Central memory CD8-positive, alpha-beta T cell (primary cell): ENCODE results near the gene CCDC194.
"Not testable (repeated sequence)": the region's sequence is repeated elsewhere in the genome, so short reads cannot be mapped to it uniquely, and the experiment has no call there.

ENCODE experiments used
- ATAC-seq: fragments of 150-1000 bp; cut with Tn5 transposase; replicated peaks from 2 replicates; pipeline ENCODE4 v1.10.0; 2022; ENCODE audit warnings: mild to moderate bottlenecking, moderate FRiP score, moderate number of reproducible peaks; ENCODE audit not compliant: poor library complexity, severe bottlenecking; ENCODE audit errors: extremely low read depth
- DNase-seq, 2 donors: peaks; one replicate each; pipeline ENCODE4 v3.0.0; 2021; ENCODE audit warnings: low spot score in 2 of 2
- H3K27ac Mint-ChIP-seq: one replicate; pipeline ENCODE4 v1.8.0; 2022; ENCODE audit warnings: low read depth, mild to moderate bottlenecking, moderate library complexity, mixed read lengths
- H3K27me3 Mint-ChIP-seq: one replicate; pipeline ENCODE4 v1.8.0; 2022; ENCODE audit warnings: mixed read lengths
- H3K36me3 Mint-ChIP-seq: one replicate; pipeline ENCODE4 v1.8.0; 2022; ENCODE audit warnings: mild to moderate bottlenecking, moderate library complexity, mixed read lengths; ENCODE audit not compliant: insufficient read depth
- H3K4me1 Mint-ChIP-seq: one replicate; pipeline ENCODE4 v1.8.0; 2022; ENCODE audit warnings: mixed read lengths
- H3K4me3 Mint-ChIP-seq: one replicate; pipeline ENCODE4 v1.8.0; 2022; ENCODE audit warnings: mild to moderate bottlenecking, moderate library complexity, mixed read lengths
- H3K9me3 Mint-ChIP-seq: one replicate; pipeline ENCODE4 v1.8.0; 2022; ENCODE audit warnings: mixed read lengths

Gene CCDC194

GRCh38 chr19:17379221-17379631 is 14.8 kb downstream of the CCDC194 start:
- Mint-ChIP-seq H3K4me1 (no peaks in the 10 kb centered on the region), H3K4me3 (no peak overlapping the region), H3K27ac (no peak overlapping the region), H3K27me3 (peaks cover 25% of the 10 kb centered on the region), H3K36me3 (no peaks in the 10 kb centered on the region), H3K9me3 (no peaks in the 10 kb centered on the region)
- ATAC-seq (no peak), DNase-seq (no peak)

- H3K27ac Mint-ChIP-seq, result no peak overlapping the region
- no peak overlapping the region for H3K4me3 Mint-ChIP-seq
- no peaks in the 10 kb centered on the region for H3K4me1 Mint-ChIP-seq
- no peaks in the 10 kb centered on the region for H3K36me3 Mint-ChIP-seq
- DNase-seq (no peak), ATAC-seq (no peak)
- H3K27me3 Mint-ChIP-seq, result peaks cover 25% of the 10 kb centered on the region
- H3K9me3 Mint-ChIP-seq, result no peaks in the 10 kb centered on the region
These were observed 15.7 kb downstream of the CCDC194 start for GRCh38 chr19:17378271-17378670.

GRCh38 chr19:17376935-17377600 is 16.9 kb downstream of the CCDC194 start, which contains the start of gene PLVAP:
TSS of gene PLVAP (minus strand) at chr19:17377342. CDS start at chr19:17377288, 54 bp downstream.
- Mint-ChIP-seq H3K27me3 (peaks cover 25% of the 10 kb centered on the region), H3K36me3 (no peaks in the 10 kb centered on the region), H3K27ac (no peak within 1 kb of the TSS), H3K4me3 (no peak within 1 kb of the TSS), H3K9me3 (no peaks in the 10 kb centered on the region), H3K4me1 (no peaks in the 10 kb centered on the region)
- DNase-seq (no peak), ATAC-seq (no peak)

- peak; percentile 32 for ATAC-seq
- H3K4me1 Mint-ChIP-seq, result peaks cover 5% of the 10 kb centered on the region
- no peaks in the 10 kb centered on the region for H3K9me3 Mint-ChIP-seq
- no peak for DNase-seq
- no peak overlapping the region for H3K27ac Mint-ChIP-seq
- H3K4me3 Mint-ChIP-seq, result no peak overlapping the region
- H3K36me3 Mint-ChIP-seq, result no peaks in the 10 kb centered on the region
- peaks cover 27% of the 10 kb centered on the region for H3K27me3 Mint-ChIP-seq
These were observed 23.9 kb downstream of the CCDC194 start for GRCh38 chr19:17370026-17370587.

- H3K4me3 Mint-ChIP-seq, result no peak overlapping the region
- H3K27me3 Mint-ChIP-seq, result peaks cover 27% of the 10 kb centered on the region
- H3K27ac Mint-ChIP-seq, result no peak overlapping the region
These were observed 28.6 kb downstream of the CCDC194 start for GRCh38 chr19:17365361-17365760.

GRCh38 chr19:17363852-17364605 is 30.0 kb downstream of the CCDC194 start:
- H3K4me3 Mint-ChIP-seq, DNase-seq, ATAC-seq, H3K9me3 Mint-ChIP-seq, H3K27ac Mint-ChIP-seq, H3K4me1 Mint-ChIP-seq, H3K36me3 Mint-ChIP-seq: not testable (repeated sequence)
- H3K27me3 Mint-ChIP-seq, result peaks cover 22% of the 10 kb centered on the region

More at GRCh38 chr19:17365361-17365760, 28.6 kb downstream of the CCDC194 start:
- no peaks in the 10 kb centered on the region for H3K9me3 Mint-ChIP-seq
- H3K4me1 Mint-ChIP-seq, result peaks cover 4% of the 10 kb centered on the region
- DNase-seq (no peak), ATAC-seq (no peak)
- peaks cover 1% of the 10 kb centered on the region for H3K36me3 Mint-ChIP-seq

- Mint-ChIP-seq H3K4me3 (no peak overlapping the region), H3K4me1 (no peaks in the 10 kb centered on the region), H3K36me3 (peaks cover 1% of the 10 kb centered on the region), H3K9me3 (no peaks in the 10 kb centered on the region), H3K27me3 (peaks cover 4% of the 10 kb centered on the region), H3K27ac (no peak overlapping the region)
- no peak for DNase-seq
- no peak for ATAC-seq
These were observed 33.8 kb downstream of the CCDC194 start for GRCh38 chr19:17359905-17360800.

GRCh38 chr19:17358395-17358794 is 35.6 kb downstream of the CCDC194 start:
- H3K27me3 Mint-ChIP-seq, result peaks cover 7% of the 10 kb centered on the region
- H3K9me3 Mint-ChIP-seq, result no peaks in the 10 kb centered on the region
- peaks cover 2% of the 10 kb centered on the region for H3K36me3 Mint-ChIP-seq
- no peak overlapping the region for H3K27ac Mint-ChIP-seq
- DNase-seq (no peak), ATAC-seq (no peak)
- no peak overlapping the region for H3K4me3 Mint-ChIP-seq
- H3K4me1 Mint-ChIP-seq, result no peaks in the 10 kb centered on the region

- ATAC-seq, result no peak
- H3K9me3 Mint-ChIP-seq, result no peaks in the 10 kb centered on the region
- H3K36me3 Mint-ChIP-seq, result peaks cover 2% of the 10 kb centered on the region
- no peak overlapping the region for H3K27ac Mint-ChIP-seq
- no peak overlapping the region for H3K4me3 Mint-ChIP-seq
- no peak for DNase-seq
- no peaks in the 10 kb centered on the region for H3K4me1 Mint-ChIP-seq
- peaks cover 14% of the 10 kb centered on the region for H3K27me3 Mint-ChIP-seq
These were observed 36.3 kb downstream of the CCDC194 start for GRCh38 chr19:17357724-17358123.

GRCh38 chr19:17357078-17357666 is 36.8 kb downstream of the CCDC194 start:
- H3K27me3 Mint-ChIP-seq, result peaks cover 17% of the 10 kb centered on the region
- no peak overlapping the region for H3K27ac Mint-ChIP-seq
- no peak overlapping the region for H3K4me3 Mint-ChIP-seq
- DNase-seq, result no peak
- no peak for ATAC-seq
- H3K4me1 Mint-ChIP-seq, result no peaks in the 10 kb centered on the region
- H3K9me3 Mint-ChIP-seq, result no peaks in the 10 kb centered on the region
- peaks cover 2% of the 10 kb centered on the region for H3K36me3 Mint-ChIP-seq

- DNase-seq (no peak), ATAC-seq (no peak)
- peaks cover 2% of the 10 kb centered on the region for H3K36me3 Mint-ChIP-seq
- H3K9me3 Mint-ChIP-seq, result no peaks in the 10 kb centered on the region
- H3K27ac Mint-ChIP-seq, result no peak overlapping the region
- H3K4me3 Mint-ChIP-seq, result no peak overlapping the region
- no peaks in the 10 kb centered on the region for H3K4me1 Mint-ChIP-seq
- H3K27me3 Mint-ChIP-seq, result peaks cover 35% of the 10 kb centered on the region
These were observed 40.6 kb downstream of the CCDC194 start for GRCh38 chr19:17353386-17353785.
